Measurements from ENCODE around the gene TMEM8B. TPM values are rescaled to one million over a fixed set of nuclear protein-coding genes. Genes with fewer than 3 reads are reported as not detected.

The TMEM8B gene
- total RNA-seq, 4 donors from 2014 or later: 4.1 to 10.4 (median 5.4) TPM

DNA sequence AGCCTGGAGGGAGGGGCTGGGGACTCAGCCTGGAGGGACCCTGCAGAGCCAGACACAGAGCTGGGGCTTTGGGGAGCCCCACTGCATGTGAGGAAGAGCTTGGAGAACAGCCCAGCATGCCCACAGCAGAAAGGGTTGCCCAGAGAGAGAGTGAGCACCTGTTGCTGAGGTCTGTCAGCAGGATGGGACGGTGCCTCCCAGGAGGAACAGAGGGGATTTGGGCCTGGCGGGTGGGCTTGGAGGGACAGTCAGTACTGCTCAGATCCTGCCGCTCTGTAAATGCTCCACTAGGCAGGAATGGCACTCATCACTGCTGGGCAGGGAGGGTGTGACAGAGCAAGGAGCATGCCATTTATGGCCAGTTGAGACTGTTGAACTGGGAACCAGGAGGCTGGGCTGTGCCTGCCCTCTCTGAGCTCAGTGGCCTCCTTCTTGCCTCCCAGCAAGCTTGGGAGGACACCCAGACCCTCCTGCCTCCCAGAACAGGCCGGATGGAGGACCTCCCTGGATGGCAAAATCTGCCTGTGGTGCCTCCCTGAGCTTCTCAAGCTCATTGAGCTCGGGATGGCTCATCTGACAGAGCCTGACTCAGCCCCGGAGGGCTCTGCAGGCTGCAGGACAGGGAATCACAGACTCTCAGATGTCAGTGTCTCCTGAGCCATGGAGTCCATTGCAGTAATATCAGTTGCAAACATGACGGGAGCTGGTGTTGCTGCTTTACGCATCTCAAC lies 76.2 kb downstream of the TMEM8B start:
- TF ChIP-seq, protein P1, sequence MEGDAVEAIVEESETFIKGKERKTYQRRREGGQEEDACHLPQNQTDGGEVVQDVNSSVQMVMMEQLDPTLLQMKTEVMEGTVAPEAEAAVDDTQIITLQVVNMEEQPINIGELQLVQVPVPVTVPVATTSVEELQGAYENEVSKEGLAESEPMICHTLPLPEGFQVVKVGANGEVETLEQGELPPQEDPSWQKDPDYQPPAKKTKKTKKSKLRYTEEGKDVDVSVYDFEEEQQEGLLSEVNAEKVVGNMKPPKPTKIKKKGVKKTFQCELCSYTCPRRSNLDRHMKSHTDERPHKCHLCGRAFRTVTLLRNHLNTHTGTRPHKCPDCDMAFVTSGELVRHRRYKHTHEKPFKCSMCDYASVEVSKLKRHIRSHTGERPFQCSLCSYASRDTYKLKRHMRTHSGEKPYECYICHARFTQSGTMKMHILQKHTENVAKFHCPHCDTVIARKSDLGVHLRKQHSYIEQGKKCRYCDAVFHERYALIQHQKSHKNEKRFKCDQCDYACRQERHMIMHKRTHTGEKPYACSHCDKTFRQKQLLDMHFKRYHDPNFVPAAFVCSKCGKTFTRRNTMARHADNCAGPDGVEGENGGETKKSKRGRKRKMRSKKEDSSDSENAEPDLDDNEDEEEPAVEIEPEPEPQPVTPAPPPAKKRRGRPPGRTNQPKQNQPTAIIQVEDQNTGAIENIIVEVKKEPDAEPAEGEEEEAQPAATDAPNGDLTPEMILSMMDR (IDR thresholded peaks at IDR 0.05; ENCODE audit: low read depth): no peak

DNA sequence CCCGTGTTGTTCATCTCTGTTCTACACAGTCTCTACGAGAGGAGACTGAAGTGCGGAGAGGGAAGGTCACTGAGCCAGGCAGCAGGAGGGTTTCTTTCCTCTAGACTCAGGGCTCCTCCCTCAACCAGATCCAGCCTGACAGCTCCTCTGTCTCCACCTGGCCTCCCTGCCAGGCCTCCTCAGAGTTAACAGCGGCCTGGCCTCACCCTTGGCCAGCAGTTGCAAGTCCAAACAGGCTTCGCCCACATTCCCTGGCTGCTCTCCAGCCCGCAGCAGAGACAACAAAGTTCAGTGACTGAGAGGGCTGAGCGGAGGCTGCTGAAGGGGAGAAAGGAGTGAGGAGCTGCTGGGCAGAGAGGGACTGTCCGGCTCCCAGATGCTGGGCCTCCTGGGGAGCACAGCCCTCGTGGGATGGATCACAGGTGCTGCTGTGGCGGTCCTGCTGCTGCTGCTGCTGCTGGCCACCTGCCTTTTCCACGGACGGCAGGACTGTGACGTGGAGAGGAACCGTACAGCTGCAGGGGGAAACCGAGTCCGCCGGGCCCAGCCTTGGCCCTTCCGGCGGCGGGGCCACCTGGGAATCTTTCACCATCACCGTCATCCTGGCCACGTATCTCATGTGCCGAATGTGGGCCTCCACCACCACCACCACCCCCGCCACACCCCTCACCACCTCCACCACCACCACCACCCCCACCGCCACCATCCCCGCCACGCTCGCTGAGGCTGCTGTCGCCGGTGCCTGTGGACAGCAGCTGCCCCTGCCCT lies 77.1 kb downstream of the TMEM8B start, which contains the start of gene HRCT1:
TSS of gene HRCT1 (plus strand) at position 291 of the 768 bp plus-strand sequence. CDS start at position 377, 86 bp downstream.
- TF ChIP-seq, protein P1 (IDR thresholded peaks at IDR 0.05; ENCODE audit: low read depth): no peak

DNA sequence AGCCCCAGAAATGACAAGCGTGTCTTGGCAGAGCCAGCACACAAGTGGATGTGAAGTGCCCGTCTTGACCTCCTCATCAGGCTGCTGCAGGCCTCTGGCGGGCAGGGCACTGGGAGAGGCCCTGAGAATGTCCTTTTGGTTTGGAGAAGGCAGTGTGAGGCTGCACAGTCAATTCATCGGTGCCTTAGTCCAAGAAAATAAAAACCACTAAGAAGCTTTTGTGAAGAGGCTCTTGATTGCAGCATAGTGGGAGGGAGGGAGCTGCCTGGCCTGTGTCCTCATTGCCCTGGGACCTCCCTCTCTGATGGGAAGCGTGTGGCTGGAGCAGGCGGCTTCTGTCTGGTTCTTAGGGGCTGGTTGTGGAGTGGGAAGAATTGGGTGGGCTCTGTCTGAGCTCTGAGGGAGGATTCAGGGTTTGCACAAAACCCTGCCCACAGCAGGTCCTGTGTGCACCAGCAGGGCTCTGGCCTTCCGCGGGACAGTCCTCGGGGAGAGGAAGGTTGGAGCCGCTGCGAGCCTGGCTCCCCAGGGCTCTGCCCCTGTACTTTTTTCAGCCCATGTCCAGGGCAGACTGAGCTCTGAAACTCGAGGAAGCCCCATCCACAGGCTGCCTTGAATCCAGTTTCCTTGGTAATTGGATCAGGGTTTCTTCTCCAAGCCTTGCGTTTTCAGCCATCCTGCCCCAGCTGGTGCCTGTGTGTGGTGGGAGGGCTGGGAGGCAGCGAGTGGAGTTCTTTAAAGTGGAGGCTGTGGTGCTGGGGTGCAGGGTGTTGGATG lies 78.1 kb downstream of the TMEM8B start:
- TF ChIP-seq, protein P1 (IDR thresholded peaks at IDR 0.05; ENCODE audit: low read depth): no peak

DNA sequence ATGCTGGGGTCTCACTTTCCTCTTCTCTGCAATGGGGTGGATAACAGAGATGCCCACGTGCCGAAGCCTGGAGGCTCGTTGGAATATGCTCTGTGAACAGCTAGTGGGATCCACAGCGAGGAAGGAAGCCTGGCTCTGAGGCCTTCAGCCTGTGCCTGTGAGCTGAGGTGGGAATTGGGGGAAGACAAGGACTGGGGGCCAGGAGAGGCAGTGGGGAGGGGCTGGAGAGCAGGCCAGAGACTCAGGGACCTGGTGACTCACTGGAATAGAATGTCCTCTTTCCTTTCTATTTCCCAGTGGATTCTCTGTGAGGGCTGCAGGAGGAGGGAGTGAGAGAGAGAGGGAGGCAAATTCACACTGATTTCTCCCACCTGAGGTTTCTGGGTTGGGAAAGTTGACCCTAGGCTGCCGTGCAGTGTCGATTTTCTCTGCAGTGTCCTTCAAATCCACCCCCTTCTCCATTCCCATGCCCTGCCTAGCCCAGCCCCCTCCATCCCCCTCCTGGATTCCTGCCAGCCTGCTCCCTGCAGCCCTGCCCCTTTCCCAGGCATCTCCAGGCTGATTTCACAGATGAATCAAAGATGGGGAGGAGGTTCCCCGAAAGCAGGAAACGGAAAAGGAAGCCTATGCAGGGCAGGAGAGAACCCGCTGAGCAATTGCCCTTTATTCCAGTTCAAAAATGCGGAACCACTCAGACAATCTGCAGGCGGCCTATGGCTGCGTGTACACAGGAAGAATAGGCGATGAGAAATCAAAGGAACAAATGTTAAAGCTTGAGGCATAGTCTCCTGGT lies 78.9 kb downstream of the TMEM8B start:
- TF ChIP-seq, protein P1 (IDR thresholded peaks at IDR 0.05; ENCODE audit: low read depth): no peak

DNA sequence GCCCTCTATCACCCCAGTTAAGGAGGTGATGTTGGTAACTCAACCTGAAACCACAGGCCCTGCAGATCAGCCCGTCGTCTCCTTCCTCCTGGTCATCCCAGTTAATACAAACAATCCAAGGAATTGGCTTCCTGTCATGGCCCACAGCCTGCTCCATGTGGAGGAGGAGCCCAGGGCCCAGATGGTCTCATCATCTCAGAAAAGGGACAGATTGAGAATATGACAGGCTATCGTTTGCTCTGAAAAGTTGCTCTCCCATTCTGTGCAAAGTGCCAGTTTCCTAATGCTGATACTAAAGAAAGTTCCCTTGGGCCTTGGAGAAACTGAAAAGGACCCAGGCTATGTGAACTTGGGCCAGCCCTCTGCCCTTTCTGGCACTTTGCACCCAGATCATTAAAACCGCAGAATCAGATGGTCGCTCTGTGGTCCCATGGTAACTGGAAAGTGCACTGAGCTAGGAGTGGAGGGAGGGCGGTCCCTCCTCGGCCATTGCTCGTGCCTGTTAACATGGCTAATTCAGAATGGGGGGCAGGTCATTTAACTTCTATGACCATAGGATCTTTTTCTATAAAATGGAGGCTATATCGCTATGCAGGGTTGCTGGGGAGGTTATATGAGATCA lies 79.6 kb downstream of the TMEM8B start:
- TF ChIP-seq, protein P1 (IDR thresholded peaks at IDR 0.05; ENCODE audit: low read depth): no peak

DNA sequence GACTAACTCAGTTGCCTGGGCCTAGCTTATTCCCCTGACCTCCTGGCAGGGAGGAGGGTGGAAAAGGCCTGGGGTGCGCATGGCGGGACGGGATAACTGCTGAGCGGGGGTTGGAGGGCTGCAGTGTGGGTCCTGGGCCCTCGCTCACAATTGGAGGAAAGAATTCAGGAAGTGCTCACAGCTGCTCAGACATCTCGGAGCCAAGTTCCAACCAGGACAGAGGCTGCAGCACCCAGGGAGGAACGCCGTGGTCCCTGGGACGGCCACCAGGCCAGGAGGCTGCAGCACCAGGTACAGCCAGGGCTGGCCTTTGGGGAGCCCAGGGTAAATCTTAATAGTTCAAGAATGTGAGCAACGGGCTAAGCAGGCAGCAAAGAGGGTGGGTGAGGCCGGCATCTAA lies 80.2 kb downstream of the TMEM8B start, which contains the start of gene SPAAR:
TSS of gene SPAAR (plus strand) at position 217 of the 400 bp plus-strand sequence. CDS start 974 bp downstream, outside the sequence.
- TF ChIP-seq, protein P1 (IDR thresholded peaks at IDR 0.05; ENCODE audit: low read depth): no peak
